ENCODE results near the gene LARP1. TPM values are rescaled to one million over a fixed set of nuclear protein-coding genes. Genes with fewer than 3 reads are reported as not detected.

The LARP1 gene
- total and polyA plus RNA-seq, 10 of the 15 experiments (the other 5 are each of a cell fraction or from before 2014, with no cell fraction given) = 22.6 to 227 (median 60.8) TPM

DNA sequence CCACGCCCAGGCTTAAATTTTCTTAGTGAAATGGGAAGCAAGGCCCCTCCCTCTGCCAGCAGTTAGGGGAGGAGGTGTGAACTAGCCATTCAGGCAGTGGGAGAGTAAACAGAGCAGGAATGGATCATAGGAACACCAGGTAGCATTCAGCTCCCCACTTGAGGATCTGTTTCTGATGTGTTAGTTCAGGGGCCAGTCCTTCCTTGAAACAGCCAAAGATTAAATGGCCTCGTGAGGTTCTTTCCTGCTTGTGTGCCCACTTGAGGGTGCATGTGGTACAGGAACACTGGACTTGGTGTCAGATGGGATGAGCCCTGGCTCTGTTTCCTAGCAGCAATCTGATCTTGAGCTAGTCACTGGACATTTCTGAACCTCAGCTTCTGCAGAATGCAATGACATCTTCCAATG, 74.0 kb downstream of the LARP1 start:
- Histone ChIP-seq H2AFZ (ENCODE audit: control insufficient read depth, low read depth, low read length) (no peak overlapping the region), H3K27me3 (replicated peaks in 1 of 2; ENCODE audit: control insufficient read depth in 2 of 2, insufficient read depth in 2 of 2, low read length in 1 of 2) (no peaks in the 10 kb centered on the region), H3K27ac (ENCODE audit: control insufficient read depth, insufficient read depth) (no peak overlapping the region), H3K36me3 (ENCODE audit: control insufficient read depth in 2 of 2, insufficient read depth in 2 of 2, low read length in 1 of 2) (no peaks in the 10 kb centered on the region; a peak in 1 of 4 replicates), H3K4me2 (ENCODE audit: control insufficient read depth, insufficient read depth) (no peak overlapping the region), H3K79me2 (ENCODE audit: control insufficient read depth, insufficient read depth, low read length) (no peaks in the 10 kb centered on the region), H3K4me3 (no peak overlapping the region), H4K20me1 (ENCODE audit: control insufficient read depth, insufficient read depth) (no peaks in the 10 kb centered on the region), H3K9ac (ENCODE audit: control insufficient read depth, insufficient read depth, low read length) (no peak overlapping the region), H3K4me1 (ENCODE audit: control insufficient read depth, insufficient read depth, low read length) (no peaks in the 10 kb centered on the region), H3K9me3 (replicated peaks; ENCODE audit: control insufficient read depth, insufficient read depth, low read length) (no peaks in the 10 kb centered on the region)
- no peak for FAIRE-seq
- SMC1A ChIA-PET (ENCODE audit: uncharacterized antibody, unreplicated experiment) = no interaction called here
- no peak for TF ChIP-seq SMARCA5 (IDR thresholded peaks at IDR 0.05)
- TF ChIP-seq KAT2A (conservative IDR thresholded peaks at IDR 0.05; ENCODE audit: control insufficient read depth, low read depth, low read length) = no peak
- no peak for TF ChIP-seq SIX5 (IDR thresholded peaks at IDR 0.05; ENCODE audit: low read depth, low read length, severe bottlenecking)
- no peak for TF ChIP-seq CEBPB (IDR thresholded peaks at IDR 0.05; ENCODE audit: borderline replicate concordance in 1 of 2, low read depth in 2 of 2, low read length in 2 of 2)
- TF ChIP-seq POU2F2 (IDR thresholded peaks at IDR 0.05; ENCODE audit: borderline replicate concordance, low read depth, low read length) = no peak
- no peak for TF ChIP-seq TARDBP (IDR thresholded peaks at IDR 0.05; ENCODE audit: borderline replicate concordance)
- no peak for TF ChIP-seq CHD2 (IDR thresholded peaks at IDR 0.05; ENCODE audit: borderline replicate concordance, low read depth, low read length)
- TF ChIP-seq, protein P1, sequence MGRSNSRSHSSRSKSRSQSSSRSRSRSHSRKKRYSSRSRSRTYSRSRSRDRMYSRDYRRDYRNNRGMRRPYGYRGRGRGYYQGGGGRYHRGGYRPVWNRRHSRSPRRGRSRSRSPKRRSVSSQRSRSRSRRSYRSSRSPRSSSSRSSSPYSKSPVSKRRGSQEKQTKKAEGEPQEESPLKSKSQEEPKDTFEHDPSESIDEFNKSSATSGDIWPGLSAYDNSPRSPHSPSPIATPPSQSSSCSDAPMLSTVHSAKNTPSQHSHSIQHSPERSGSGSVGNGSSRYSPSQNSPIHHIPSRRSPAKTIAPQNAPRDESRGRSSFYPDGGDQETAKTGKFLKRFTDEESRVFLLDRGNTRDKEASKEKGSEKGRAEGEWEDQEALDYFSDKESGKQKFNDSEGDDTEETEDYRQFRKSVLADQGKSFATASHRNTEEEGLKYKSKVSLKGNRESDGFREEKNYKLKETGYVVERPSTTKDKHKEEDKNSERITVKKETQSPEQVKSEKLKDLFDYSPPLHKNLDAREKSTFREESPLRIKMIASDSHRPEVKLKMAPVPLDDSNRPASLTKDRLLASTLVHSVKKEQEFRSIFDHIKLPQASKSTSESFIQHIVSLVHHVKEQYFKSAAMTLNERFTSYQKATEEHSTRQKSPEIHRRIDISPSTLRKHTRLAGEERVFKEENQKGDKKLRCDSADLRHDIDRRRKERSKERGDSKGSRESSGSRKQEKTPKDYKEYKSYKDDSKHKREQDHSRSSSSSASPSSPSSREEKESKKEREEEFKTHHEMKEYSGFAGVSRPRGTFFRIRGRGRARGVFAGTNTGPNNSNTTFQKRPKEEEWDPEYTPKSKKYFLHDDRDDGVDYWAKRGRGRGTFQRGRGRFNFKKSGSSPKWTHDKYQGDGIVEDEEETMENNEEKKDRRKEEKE (IDR thresholded peaks at IDR 0.05) = no peak
- no peak for TF ChIP-seq TCF7 (IDR thresholded peaks at IDR 0.05; ENCODE audit: borderline replicate concordance)
- no peak for TF ChIP-seq SP1 (IDR thresholded peaks at IDR 0.05; ENCODE audit: low read depth, low read length)
- TF ChIP-seq HDGF (IDR thresholded peaks at IDR 0.05) = no peak
- no peak for TF ChIP-seq MXI1 (IDR thresholded peaks at IDR 0.05; ENCODE audit: low read depth, low read length)
- TF ChIP-seq, protein P2, sequence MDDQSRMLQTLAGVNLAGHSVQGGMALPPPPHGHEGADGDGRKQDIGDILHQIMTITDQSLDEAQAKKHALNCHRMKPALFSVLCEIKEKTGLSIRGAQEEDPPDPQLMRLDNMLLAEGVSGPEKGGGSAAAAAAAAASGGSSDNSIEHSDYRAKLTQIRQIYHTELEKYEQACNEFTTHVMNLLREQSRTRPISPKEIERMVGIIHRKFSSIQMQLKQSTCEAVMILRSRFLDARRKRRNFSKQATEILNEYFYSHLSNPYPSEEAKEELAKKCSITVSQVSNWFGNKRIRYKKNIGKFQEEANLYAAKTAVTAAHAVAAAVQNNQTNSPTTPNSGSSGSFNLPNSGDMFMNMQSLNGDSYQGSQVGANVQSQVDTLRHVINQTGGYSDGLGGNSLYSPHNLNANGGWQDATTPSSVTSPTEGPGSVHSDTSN (IDR thresholded peaks at IDR 0.05; ENCODE audit: insufficient replicate concordance, low read depth, low read length) = no peak
- TF ChIP-seq MYB (IDR thresholded peaks at IDR 0.05; ENCODE audit: borderline replicate concordance, low read depth, low read length) = no peak
- TF ChIP-seq, protein P3, sequence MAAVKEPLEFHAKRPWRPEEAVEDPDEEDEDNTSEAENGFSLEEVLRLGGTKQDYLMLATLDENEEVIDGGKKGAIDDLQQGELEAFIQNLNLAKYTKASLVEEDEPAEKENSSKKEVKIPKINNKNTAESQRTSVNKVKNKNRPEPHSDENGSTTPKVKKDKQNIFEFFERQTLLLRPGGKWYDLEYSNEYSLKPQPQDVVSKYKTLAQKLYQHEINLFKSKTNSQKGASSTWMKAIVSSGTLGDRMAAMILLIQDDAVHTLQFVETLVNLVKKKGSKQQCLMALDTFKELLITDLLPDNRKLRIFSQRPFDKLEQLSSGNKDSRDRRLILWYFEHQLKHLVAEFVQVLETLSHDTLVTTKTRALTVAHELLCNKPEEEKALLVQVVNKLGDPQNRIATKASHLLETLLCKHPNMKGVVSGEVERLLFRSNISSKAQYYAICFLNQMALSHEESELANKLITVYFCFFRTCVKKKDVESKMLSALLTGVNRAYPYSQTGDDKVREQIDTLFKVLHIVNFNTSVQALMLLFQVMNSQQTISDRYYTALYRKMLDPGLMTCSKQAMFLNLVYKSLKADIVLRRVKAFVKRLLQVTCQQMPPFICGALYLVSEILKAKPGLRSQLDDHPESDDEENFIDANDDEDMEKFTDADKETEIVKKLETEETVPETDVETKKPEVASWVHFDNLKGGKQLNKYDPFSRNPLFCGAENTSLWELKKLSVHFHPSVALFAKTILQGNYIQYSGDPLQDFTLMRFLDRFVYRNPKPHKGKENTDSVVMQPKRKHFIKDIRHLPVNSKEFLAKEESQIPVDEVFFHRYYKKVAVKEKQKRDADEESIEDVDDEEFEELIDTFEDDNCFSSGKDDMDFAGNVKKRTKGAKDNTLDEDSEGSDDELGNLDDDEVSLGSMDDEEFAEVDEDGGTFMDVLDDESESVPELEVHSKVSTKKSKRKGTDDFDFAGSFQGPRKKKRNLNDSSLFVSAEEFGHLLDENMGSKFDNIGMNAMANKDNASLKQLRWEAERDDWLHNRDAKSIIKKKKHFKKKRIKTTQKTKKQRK (IDR thresholded peaks at IDR 0.05; ENCODE audit: low read depth, low read length) = no peak
- in situ Hi-C loops (cut with MboI) (no loop called here), intact Hi-C loops (cut with micrococcal nuclease; ENCODE audit: unreplicated experiment) (no loop called here)
- no TSS peak for BruUV-seq (replicated peaks)
- POLR2A ChIA-PET = no interaction called here
- WGBS (ENCODE audit: insufficient coverage, insufficient replicate concordance, low lambda C conversion rate, missing lambda C conversion rate) = 93% methylated on average over 2 of the region's 2 CpGs
- no peak for ATAC-seq
- CTCF ChIA-PET = interaction anchor here (1.0 kb wide), 1 partner anchor 178 kb away, joined by 3 read pairs; no protein-coding TSS in a partner anchor
- RAD21 ChIA-PET (ENCODE audit: unreplicated experiment) = interaction anchor here (0.8 kb wide), 1 partner anchor 179 kb away, joined by 3 read pairs; no protein-coding TSS in a partner anchor
- DNase-seq (ENCODE audit: low read depth, low spot score) = no peak

Data from GM12878 (cell line).